Neural cell (in vitro differentiated cells): ENCODE results near the gene USP37. TPM values are rescaled to one million over a fixed set of nuclear protein-coding genes. Genes with fewer than 3 reads are reported as not detected.

Source experiments
- H2AFZ ChIP-seq: fragments of 200-600, 300-800 bp; sonication (generic), shearing (Covaris generic); 2 replicates; pipeline ENCODE4 v1.6.0; 2014; ENCODE audit warnings: low read depth, mild to moderate bottlenecking, antibody characterized with exemption, low read length, moderate library complexity
- H3F3A ChIP-seq: fragments of 200-600 bp; shearing (Covaris generic); 2 replicates; pipeline ENCODE4 v1.6.1; 2016; ENCODE audit warnings: mild to moderate bottlenecking, moderate library complexity, mixed read lengths, antibody characterized with exemption, low read length; ENCODE audit not compliant: insufficient read depth, poor library complexity, severe bottlenecking
- H3K27ac ChIP-seq: fragments of 200-600, 300-800 bp; sonication (generic), shearing (Covaris generic); 2 replicates; pipeline ENCODE4 v1.5.1; 2014; ENCODE audit warnings: mild to moderate bottlenecking, low read length, moderate library complexity
- H3K27me3 ChIP-seq: fragments of 300-800, 200-600 bp; sonication (generic), shearing (Covaris generic); 2 replicates; pipeline ENCODE4 v1.6.0; 2014; ENCODE audit warnings: mild to moderate bottlenecking, low read depth, low read length, moderate library complexity; ENCODE audit not compliant: insufficient read depth
- H3K36me3 ChIP-seq: fragments of 300-800, 200-600 bp; sonication (generic), shearing (Covaris generic); 2 replicates; pipeline ENCODE4 v1.5.1; 2014; ENCODE audit warnings: mild to moderate bottlenecking, antibody characterized with exemption, low read length, moderate library complexity; ENCODE audit not compliant: insufficient read depth
- H3K4me2 ChIP-seq: fragments of 300-800, 200-600 bp; sonication (generic), shearing (Covaris generic); 2 replicates; pipeline ENCODE4 v1.6.0; 2014; ENCODE audit warnings: mild to moderate bottlenecking, low read length
- H3K4me3 ChIP-seq: fragments of 300-800, 200-600 bp; sonication (generic), shearing (Covaris generic); 2 replicates; pipeline ENCODE4 v1.5.1; 2014; ENCODE audit warnings: mild to moderate bottlenecking, low read length, moderate library complexity
- H3K79me2 ChIP-seq: fragments of 200-600 bp; shearing (Covaris generic); replicated peaks from 2 replicates; pipeline ENCODE4 v1.6.0; 2014; ENCODE audit warnings: mild to moderate bottlenecking, low read length, moderate library complexity; ENCODE audit not compliant: insufficient read depth
- H3K9ac ChIP-seq: fragments of 300-800, 200-600 bp; sonication (generic), shearing (Covaris generic); 2 replicates; pipeline ENCODE4 v1.6.1; 2016; ENCODE audit warnings: mild to moderate bottlenecking, low read length, mixed read lengths
- H3K9me2 ChIP-seq: fragments of 200-600 bp; shearing (Covaris generic); 2 replicates; pipeline ENCODE4 v1.6.1; 2016; ENCODE audit warnings: mild to moderate bottlenecking, low read length, mixed read lengths; ENCODE audit not compliant: insufficient read depth
- H3K9me3 ChIP-seq: fragments of 200-600, 300-800 bp; sonication (generic), shearing (Covaris generic); 2 replicates; pipeline ENCODE4 v1.6.1; 2016; ENCODE audit warnings: mild to moderate bottlenecking, mixed run types, low read length, moderate library complexity, mixed read lengths
- H4K20me1 ChIP-seq: fragments of 200-600 bp; shearing (Covaris generic); 2 replicates; pipeline ENCODE4 v1.6.1; 2016; ENCODE audit warnings: mild to moderate bottlenecking, mixed run types; ENCODE audit not compliant: insufficient read depth
- CTCF ChIP-seq: fragments of 450-650 bp; IDR thresholded peaks from 2 replicates; pipeline ENCODE4 v1.5.1; 2014; ENCODE audit warnings: antibody characterized with exemption, mild to moderate bottlenecking, moderate library complexity; ENCODE audit not compliant: poor library complexity, severe bottlenecking
- EP300 ChIP-seq: fragments of 450-650 bp; conservative IDR thresholded peaks from 2 replicates; pipeline ENCODE4 v1.6.1; 2014; ENCODE audit warnings: antibody characterized with exemption, mild to moderate bottlenecking, moderate library complexity; ENCODE audit not compliant: poor library complexity, severe bottlenecking
- EZH2 ChIP-seq: fragments of 200-600, 300-800 bp; shearing (Covaris generic), sonication (generic); IDR thresholded peaks from 2 replicates; pipeline ENCODE4 v1.6.1; 2014; ENCODE audit warnings: antibody characterized with exemption, low read length, borderline replicate concordance, mild to moderate bottlenecking; ENCODE audit not compliant: insufficient read depth, poor library complexity, severe bottlenecking
- MXI1 ChIP-seq: fragments of 450-650 bp; conservative IDR thresholded peaks from 2 replicates; pipeline ENCODE4 v1.6.1; 2014; ENCODE audit warnings: antibody characterized with exemption, mild to moderate bottlenecking; ENCODE audit not compliant: poor library complexity, severe bottlenecking
- POLR2AphosphoS5 ChIP-seq: IDR thresholded peaks from 2 replicates; pipeline ENCODE4 v1.6.1; 2012
- RAD21 ChIP-seq: fragments of 450-650 bp; conservative IDR thresholded peaks from 2 replicates; pipeline ENCODE4 v1.6.1; 2014; ENCODE audit warnings: antibody characterized with exemption, mild to moderate bottlenecking, moderate library complexity
- REST ChIP-seq: IDR thresholded peaks from 2 replicates; pipeline ENCODE4 v1.6.1; 2012; ENCODE audit warnings: borderline replicate concordance
- SMC3 ChIP-seq: fragments of 450-650 bp; conservative IDR thresholded peaks from 2 replicates; pipeline ENCODE4 v1.6.1; 2014; ENCODE audit warnings: antibody characterized with exemption, mild to moderate bottlenecking, moderate library complexity; ENCODE audit not compliant: poor library complexity
- TAF1 ChIP-seq: IDR thresholded peaks from 2 replicates; pipeline ENCODE4 v1.6.1; 2012; ENCODE audit warnings: low read depth
- polyA plus RNA-seq: library from polyadenylated mRNA; depleted of rRNA; stranded (reverse); fragments of >200 nt; gene quantifications from 2 replicates; pipeline ENCODE4 v1.2.3, GENCODE V29; 2014

Gene USP37
- polyA plus RNA-seq, 1 donor from 2014 or later = 16.5 TPM

DNA sequence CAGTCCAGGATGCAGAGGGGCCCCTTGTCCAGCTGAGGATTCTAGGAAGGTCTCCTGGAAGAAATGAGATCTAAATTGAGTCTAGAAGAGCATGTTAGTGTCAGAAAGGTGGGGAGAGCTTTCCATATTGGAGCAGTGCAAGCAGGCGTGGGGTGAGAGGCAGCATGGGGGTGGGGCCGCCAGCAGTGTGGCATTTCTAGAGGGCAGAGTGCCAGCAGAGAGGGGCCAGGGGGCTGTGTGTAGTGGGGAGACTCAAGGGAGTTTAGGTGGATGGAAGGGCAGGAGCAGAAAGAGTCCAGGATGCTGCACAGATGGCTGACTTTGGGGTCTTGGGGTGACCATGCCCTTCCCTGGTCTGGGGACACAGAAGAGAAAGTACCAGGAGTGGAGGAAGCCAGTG lies 147.1 kb downstream of the USP37 start:
- H3K4me3 ChIP-seq = no peak overlapping the region
- H3K4me2 ChIP-seq = no peak overlapping the region
- no peak for TF ChIP-seq RAD21
- TF ChIP-seq POLR2AphosphoS5 = no peak
- no peak for TF ChIP-seq TAF1
- TF ChIP-seq SMC3 = no peak
- TF ChIP-seq EZH2 = no peak
- TF ChIP-seq EP300 = no peak
- no peak for TF ChIP-seq REST
- TF ChIP-seq CTCF = no peak
- TF ChIP-seq MXI1 = no peak
- no peaks in the 10 kb centered on the region for H3K79me2 ChIP-seq
- H3K9me2 ChIP-seq = no peaks in the 10 kb centered on the region
- no peaks in the 10 kb centered on the region for H3K36me3 ChIP-seq
- H4K20me1 ChIP-seq = no peaks in the 10 kb centered on the region
- H3F3A ChIP-seq = no peaks in the 10 kb centered on the region
- H3K9ac ChIP-seq = no peak overlapping the region
- H3K27ac ChIP-seq = no peak overlapping the region
- H3K27me3 ChIP-seq = no peaks in the 10 kb centered on the region
- H2AFZ ChIP-seq = no peak overlapping the region
- H3K9me3 ChIP-seq = no peaks in the 10 kb centered on the region

GRCh38 chr2:218419630-218420216 lies 148.4 kb downstream of the USP37 start:
- Histone ChIP-seq H3K9me3 (no peaks in the 10 kb centered on the region), H3K4me2 (no peak overlapping the region), H3K27me3 (no peaks in the 10 kb centered on the region), H3K36me3 (no peaks in the 10 kb centered on the region), H3K27ac (no peak overlapping the region), H2AFZ (no peak overlapping the region), H3K4me3 (no peak overlapping the region), H3K9ac (no peak overlapping the region), H3K9me2 (no peaks in the 10 kb centered on the region), H4K20me1 (no peaks in the 10 kb centered on the region), H3K79me2 (no peaks in the 10 kb centered on the region), H3F3A (no peaks in the 10 kb centered on the region)
- TF ChIP-seq EZH2 = no peak
- no peak for TF ChIP-seq EP300
- TF ChIP-seq MXI1 = no peak
- no peak for TF ChIP-seq POLR2AphosphoS5
- TF ChIP-seq RAD21 = no peak
- TF ChIP-seq TAF1 = no peak
- no peak for TF ChIP-seq SMC3
- no peak for TF ChIP-seq CTCF
- TF ChIP-seq REST = no peak
